Astrocyte (in vitro differentiated cells and primary cell): ENCODE measurements around the gene CDH13.

ENCODE experiments used
- CTCF ChIP-seq: IDR thresholded peaks from 2 replicates; pipeline ENCODE4 v1.5.1; 2011; ENCODE audit warnings: low read depth, mild to moderate bottlenecking, inconsistent platforms, low read length, moderate library complexity; ENCODE audit not compliant: insufficient read depth
- EZH2 ChIP-seq: IDR thresholded peaks from 2 replicates; pipeline ENCODE4 v1.6.1; 2012; ENCODE audit warnings: mild to moderate bottlenecking, low read length, inconsistent platforms; ENCODE audit not compliant: insufficient read depth

GRCh38 chr16:83285921-83286320, 659.2 kb downstream of the CDH13 start:
- no peak for TF ChIP-seq CTCF
- no peak for TF ChIP-seq EZH2
